A549 (cell line): ENCODE measurements around the gene SULT1C4. TPM values are rescaled to one million over a fixed set of nuclear protein-coding genes. Genes with fewer than 3 reads are reported as not detected.

Experiments used
- ATAC-seq, 2 experiments: fragments of 200-7000 bp in 1 of 2; fragments of >200 bp in 1 of 2; cut with Nextera tagmentation in 1 of 2; cut with Tn5 transposase in 1 of 2; 3 replicates each; pipeline versions ENCODE4 v1.8.0 to v1.9.1; 2018 to 2020; ENCODE audit warnings: mild to moderate bottlenecking in 1 of 2, moderate library complexity in 1 of 2
- CTCF ChIA-PET: fragments of 300-600 bp; sonication (Branson Sonifier 250); formaldehyde crosslinking; extraction: SDS; loops from one replicate; lab custom pipeline; 2021; ENCODE audit warnings: antibody characterized with exemption, inconsistent platforms; lab: Yijun Ruan, JAX
- POLR2A ChIA-PET: fragments of 350-600 bp; formaldehyde crosslinking; extraction: SDS; loops from one replicate; lab custom pipeline; 2021; ENCODE audit warnings: antibody characterized with exemption, inconsistent platforms; lab: Yijun Ruan, JAX
- DNase-seq, 2 experiments: peaks; one replicate each; pipeline versions ENCODE4 v3.0.0 to v3.0.0-alpha.2; 2011 to 2016; ENCODE audit warnings: low read depth in 1 of 2, low spot score in 1 of 2
- FAIRE-seq: peaks from 2 replicates; lab custom pipeline; 2011; peaks lifted over from hg19 to GRCh38; lab: Jason Lieb, UNC
- H3K27ac ChIP-seq, 2 experiments: fragments of >200 bp; sonication (Bioruptor Twin); formaldehyde crosslinking; 3 replicates each; pipeline ENCODE4 v1.5.1; 2016 to 2017
- H3K4me1 ChIP-seq: fragments of >200 bp; sonication (Bioruptor Twin); formaldehyde crosslinking; 3 replicates; pipeline ENCODE4 v1.6.1; 2016
- H3K4me2 ChIP-seq: fragments of >200 bp; sonication (Bioruptor Twin); formaldehyde crosslinking; 3 replicates; pipeline ENCODE4 v1.6.1; 2016
- H3K4me3 ChIP-seq: fragments of >200 bp; sonication (Bioruptor Twin); formaldehyde crosslinking; 3 replicates; pipeline ENCODE4 v1.5.1; 2016
- H3K9me3 ChIP-seq: fragments of >200 bp; sonication (Bioruptor Twin); formaldehyde crosslinking; 3 replicates; pipeline ENCODE4 v1.6.1; 2016
- BCL3 ChIP-seq: fragments of >200 bp; sonication (Bioruptor Twin); formaldehyde crosslinking; IDR thresholded peaks from 3 replicates; pipeline ENCODE4 v1.6.1; 2016
- CBX2 ChIP-seq: fragments of 200-600 bp; sonication (generic); IDR thresholded peaks from 2 replicates; pipeline ENCODE4 v1.6.1; 2016; ENCODE audit warnings: low read depth, mild to moderate bottlenecking, borderline replicate concordance
- CEBPB ChIP-seq, 2 experiments: fragments of >200 bp in 1 of 2; sonication (Bioruptor Twin) in 1 of 2; formaldehyde crosslinking in 1 of 2; IDR thresholded peaks; 2 replicates each; pipeline ENCODE4 v1.6.1; 2012 to 2016
- EHF ChIP-seq: fragments of 250-450 bp; sonication (Bioruptor Pico); IDR thresholded peaks from 2 replicates; pipeline ENCODE4 v1.5.0; 2020; ENCODE audit warnings: mild to moderate bottlenecking
- EP300 ChIP-seq, 2 experiments: fragments of >200 bp; sonication (Bioruptor Twin); formaldehyde crosslinking; IDR thresholded peaks; 2 replicates in 1 of 2; 3 replicates in 1 of 2; pipeline ENCODE4 v1.6.1; 2016 to 2017
- FOSL2 ChIP-seq, 2 experiments: fragments of 450-650 bp in 1 of 2; fragments of >200 bp in 1 of 2; sonication (Bioruptor Twin) in 1 of 2; formaldehyde crosslinking; IDR thresholded peaks; 2 replicates each; pipeline versions ENCODE4 v1.5.0 to v1.6.1; 2016 to 2020; ENCODE audit warnings: mild to moderate bottlenecking in 1 of 2, moderate library complexity in 1 of 2
- FOXS1 ChIP-seq: fragments of 250-450 bp; sonication (Bioruptor Pico); IDR thresholded peaks from 2 replicates; pipeline ENCODE4 v1.5.0; 2020; ENCODE audit warnings: mild to moderate bottlenecking, moderate library complexity
- GATA3 ChIP-seq: IDR thresholded peaks from 2 replicates; pipeline ENCODE4 v1.6.1; 2012; ENCODE audit warnings: borderline replicate concordance
- HES2 ChIP-seq: fragments of >200 bp; sonication (Bioruptor Twin); formaldehyde crosslinking; IDR thresholded peaks from 2 replicates; pipeline ENCODE4 v1.6.1; 2016
- HOXA7 ChIP-seq: fragments of 250-450 bp; sonication (Bioruptor Pico); IDR thresholded peaks from 2 replicates; pipeline ENCODE4 v1.5.0; 2020; ENCODE audit warnings: mild to moderate bottlenecking, moderate library complexity
- JUN ChIP-seq, 2 experiments: fragments of >200 bp; sonication (Bioruptor Twin); formaldehyde crosslinking; IDR thresholded peaks; 2 replicates in 1 of 2; 3 replicates in 1 of 2; pipeline ENCODE4 v1.6.1; 2016 to 2017
- JUNB ChIP-seq: fragments of >200 bp; sonication (Bioruptor Twin); formaldehyde crosslinking; IDR thresholded peaks from 2 replicates; pipeline ENCODE4 v1.6.1; 2016
- KDM1A ChIP-seq: fragments of 200-600 bp; sonication (generic); IDR thresholded peaks from 2 replicates; pipeline ENCODE4 v1.6.1; 2016; ENCODE audit warnings: low read depth, mild to moderate bottlenecking
- KDM5A ChIP-seq: fragments of 200-600 bp; sonication (generic); IDR thresholded peaks from 2 replicates; pipeline ENCODE4 v1.6.1; 2016; ENCODE audit warnings: antibody characterized with exemption, mild to moderate bottlenecking
- MAX ChIP-seq: IDR thresholded peaks from 2 replicates; pipeline ENCODE4 v1.6.1; 2012
- MAZ ChIP-seq: fragments of 150-350 bp; IDR thresholded peaks from 2 replicates; pipeline ENCODE4 v1.6.1; 2014; ENCODE audit warnings: antibody characterized with exemption, low read depth, low read length, borderline replicate concordance
- NPAS2 ChIP-seq: fragments of 250-450 bp; sonication (Bioruptor Pico); IDR thresholded peaks from 2 replicates; pipeline ENCODE4 v1.8.0; 2022; ENCODE audit warnings: mild to moderate bottlenecking, moderate library complexity, borderline replicate concordance
- PBX3 ChIP-seq: IDR thresholded peaks from 2 replicates; pipeline ENCODE4 v1.6.1; 2012
- POLR2A ChIP-seq: IDR thresholded peaks from 2 replicates; pipeline ENCODE4 v1.6.1; 2012; ENCODE audit warnings: mild to moderate bottlenecking, low read length
- POLR2AphosphoS2 ChIP-seq: conservative IDR thresholded peaks from 2 replicates; pipeline ENCODE4 v1.6.1; 2012; ENCODE audit warnings: low read length, improper control_type of control experiment, inconsistent platforms
- RAD21 ChIP-seq, 2 experiments: fragments of >200 bp in 1 of 2; sonication (Bioruptor Twin) in 1 of 2; formaldehyde crosslinking in 1 of 2; IDR thresholded peaks in 1 of 2; conservative IDR thresholded peaks in 1 of 2; 2 replicates in 1 of 2; 3 replicates in 1 of 2; pipeline ENCODE4 v1.6.1; 2012 to 2018; ENCODE audit warnings: inconsistent platforms in 1 of 2
- RARB ChIP-seq: fragments of 250-450 bp; sonication (Bioruptor Pico); IDR thresholded peaks from 2 replicates; pipeline ENCODE4 v1.8.0; 2021; ENCODE audit warnings: mild to moderate bottlenecking, moderate library complexity
- RCOR1 ChIP-seq: fragments of 150-350 bp; IDR thresholded peaks from 2 replicates; pipeline ENCODE4 v1.6.1; 2014; ENCODE audit warnings: antibody characterized with exemption, low read length, low read depth
- RFX5 ChIP-seq: fragments of 450-650 bp; IDR thresholded peaks from 2 replicates; pipeline ENCODE4 v1.7.1; 2014; ENCODE audit warnings: antibody characterized with exemption, mild to moderate bottlenecking, moderate library complexity
- RNF2 ChIP-seq: fragments of 200-600 bp; sonication (generic); IDR thresholded peaks from 2 replicates; pipeline ENCODE4 v1.6.1; 2016; ENCODE audit warnings: low read depth, mild to moderate bottlenecking, antibody characterized with exemption, moderate library complexity, borderline replicate concordance
- SMC3 ChIP-seq: fragments of >200 bp; sonication (Bioruptor Twin); formaldehyde crosslinking; IDR thresholded peaks from 3 replicates; pipeline ENCODE4 v1.6.1; 2018; ENCODE audit warnings: inconsistent platforms
- TP53 ChIP-seq: fragments of 250-450 bp; sonication (Bioruptor Pico); IDR thresholded peaks from 2 replicates; pipeline ENCODE4 v1.5.0; 2021; ENCODE audit warnings: mild to moderate bottlenecking, moderate library complexity
- ZNF302 ChIP-seq: fragments of 250-450 bp; sonication (Bioruptor Pico); IDR thresholded peaks from 2 replicates; pipeline ENCODE4 v1.9.0; 2021; ENCODE audit warnings: inconsistent platforms, mild to moderate bottlenecking, moderate library complexity
- WGBS: methylation state at CpG from one replicate; pipeline ENCODE4 v1.1.6; 2017; ENCODE audit errors: missing lambda C conversion rate; 5-methylcytosine and 5-hydroxymethylcytosine counted together
- polyA plus RNA-seq, 4 experiments: library from polyadenylated mRNA; depleted of rRNA in 3 of 4; stranded (reverse); fragments of >200 nt; fragmentation: RNase III in 1 of 4; extraction: RNeasy Plus Mini Kit Qiagen cat#74134 plus additional on column Dnase treatment in 1 of 4; gene quantifications; 2 replicates in 3 of 4; 3 replicates in 1 of 4; pipeline ENCODE4 v1.2.3, GENCODE V29; 2011 to 2017

SULT1C4 gene
- polyA plus RNA-seq, 2 of the 4 experiments (the other 2 are of a cell fraction): 0.05 TPM; not detected in 1

GRCh38 chr2:108412995-108413710, 35.4 kb downstream of the SULT1C4 start:
- H3K4me2 ChIP-seq: peak overlapping the region; percentile 53
- POLR2A ChIA-PET: interaction anchor here (1.4 kb wide), 1 partner anchor 35 kb away, joined by 8 read pairs; the partner anchor contains the start of gene GCC2
- CTCF ChIA-PET: interaction anchor here (0.9 kb wide), 1 partner anchor 35 kb away, joined by 3 read pairs; no protein-coding TSS in a partner anchor

GRCh38 chr2:108413711-108414095, 35.9 kb downstream of the SULT1C4 start:
- POLR2A ChIA-PET: no interaction called here
- 79% methylated on average over 1 of the region's 1 CpG for WGBS
- TF ChIP-seq POLR2AphosphoS2 (no peak), RARB (CRISPR knock-in tag) (no peak), RFX5 (no peak), KDM1A (no peak), POLR2A (no peak), HES2 (no peak), ZNF302 (CRISPR knock-in tag) (no peak), MAZ (no peak), CBX2 (no peak), EHF (no peak)
- Histone ChIP-seq H3K4me3 (no peak overlapping the region), H3K9me3 (no peaks in the 10 kb centered on the region), H3K4me2 (peak overlapping the region; percentile 53), H3K4me1 (peaks cover 35% of the 10 kb centered on the region), H3K27ac (peak overlapping the region; percentile 73 to 74)
- FAIRE-seq: no peak
- DNase-seq: no peak
- ATAC-seq: no peak
- CTCF ChIA-PET: no interaction called here

More at GRCh38 chr2:108412995-108413710, 35.4 kb downstream of the SULT1C4 start:
- no peak overlapping the region for H3K4me3 ChIP-seq
- ATAC-seq (peak; percentile 76 to 87), DNase-seq (peak; percentile 56 to 82), FAIRE-seq (peak; percentile 70)
- WGBS: 0% methylated on average over 1 of the region's 1 CpG
- no peaks in the 10 kb centered on the region for H3K9me3 ChIP-seq
- peaks cover 35% of the 10 kb centered on the region for H3K4me1 ChIP-seq
- H3K27ac ChIP-seq: peak overlapping the region; percentile 73 to 74
- no peak for TF ChIP-seq ZNF302 (CRISPR knock-in tag)
- TF ChIP-seq BCL3: peak; percentile 64; the same call in 1 of the 3 replicates
- peak; percentile 97 for TF ChIP-seq JUNB
- no peak for TF ChIP-seq RCOR1
- TF ChIP-seq KDM5A: no peak
- peak; percentile 56 to 62; a peak in 2 of 5 replicates for TF ChIP-seq EP300 (IDR thresholded peaks at IDR 0.05)
- TF ChIP-seq MAX: 0 out of 2 replicates have a peak, but pooled peaks have one; percentile 23
- TF ChIP-seq JUN (IDR thresholded peaks at IDR 0.05): peak; percentile 45 to 83; a peak in 2 of 5 replicates
- no peak for TF ChIP-seq NPAS2
- TF ChIP-seq RNF2: no peak
- TF ChIP-seq CBX2: no peak
- peak; percentile 82 for TF ChIP-seq GATA3
- no peak for TF ChIP-seq PBX3
- peak; percentile 54 to 72; a peak in 3 of 4 replicates for TF ChIP-seq CEBPB (IDR thresholded peaks at IDR 0.05)
- TF ChIP-seq SMC3: 0 out of 3 replicates have a peak, but pooled peaks have one; percentile 17
- no peak for TF ChIP-seq FOXS1 (CRISPR knock-in tag)
- no peak for TF ChIP-seq TP53 (CRISPR knock-in tag)
- TF ChIP-seq HOXA7 (CRISPR knock-in tag): no peak
- peak; percentile 86 for TF ChIP-seq FOSL2 (IDR thresholded peaks at IDR 0.05)
- TF ChIP-seq FOSL2 (CRISPR knock-in tag; IDR thresholded peaks at IDR 0.05): peak; percentile 91
- peak; percentile 3 to 42; a peak in 2 of 5 replicates for TF ChIP-seq RAD21 (conservative IDR thresholded peaks at IDR 0.05 in 1 of 2, IDR thresholded peaks at IDR 0.05 in 1 of 2)
